NK-92 treated with Interleukin-12 subunit alpha and Interleukin-12 subunit beta, amount 100 ng/mL, for 24 hours (cell line): ENCODE results near the gene PDZD4.
A peak's percentile ranks its signal among the peaks of the same experiment; 100 is the strongest.

ENCODE experiments used
- DNase-seq: peaks from one replicate; lab custom pipeline; 2025; lab: John Stamatoyannopoulos, UW

The PDZD4 gene

DNA sequence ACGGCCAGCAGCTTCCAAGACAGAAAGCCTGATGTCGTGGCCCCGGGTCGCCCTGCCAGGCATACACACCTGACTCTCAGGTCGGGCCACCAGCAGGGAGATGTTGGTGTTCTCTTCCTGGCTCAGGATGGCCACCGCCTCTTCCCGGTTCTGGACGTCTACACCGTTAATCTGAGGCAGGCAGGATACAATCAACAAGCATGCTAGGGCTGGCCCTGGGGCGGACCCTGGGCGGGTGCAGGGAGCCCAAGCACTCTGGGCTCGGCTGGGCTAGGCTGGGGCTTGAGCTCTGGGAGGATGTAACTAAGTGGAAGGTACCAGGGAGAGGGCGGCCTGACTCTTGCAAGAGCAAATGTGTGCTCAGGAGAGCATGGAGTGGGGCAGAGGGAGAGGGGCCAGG is 24.9 kb downstream of the PDZD4 start:
- no peak for DNase-seq

- DNase-seq: no peak
These were observed 25.7 kb downstream of the PDZD4 start for GRCh38 chrX:153804621-153805020.

GRCh38 chrX:153804100-153804595 is 26.2 kb downstream of the PDZD4 start:
- DNase-seq: no peak

GRCh38 chrX:153803211-153804099 is 26.9 kb downstream of the PDZD4 start:
- DNase-seq: no peak

DNA sequence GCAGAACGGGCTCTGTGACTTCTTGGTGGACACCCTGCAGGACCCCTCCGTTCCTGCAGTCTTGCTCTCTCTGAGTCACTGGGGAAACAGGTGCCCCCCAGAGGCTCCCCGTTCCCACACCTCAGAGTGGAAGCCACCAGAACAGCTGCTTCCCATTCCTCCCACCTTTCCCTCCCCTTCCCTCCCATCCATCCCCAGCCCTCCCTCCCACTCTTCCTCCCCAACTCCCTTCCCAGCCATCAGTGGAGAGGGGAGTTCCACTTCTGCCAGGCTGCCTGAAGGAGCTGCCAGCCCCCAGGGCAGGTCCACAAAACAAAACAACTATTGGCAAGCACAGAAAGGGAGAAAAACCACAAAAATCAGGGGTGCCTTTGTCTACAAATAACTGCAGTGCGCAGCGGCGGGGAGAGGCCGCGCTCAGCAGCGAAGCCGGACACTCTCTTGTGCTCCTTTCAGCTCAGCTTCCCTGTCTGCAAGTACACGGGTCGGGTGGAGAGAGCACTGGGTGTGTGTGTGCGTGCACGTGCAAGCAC is 27.8 kb downstream of the PDZD4 start:
- DNase-seq: no peak

DNA sequence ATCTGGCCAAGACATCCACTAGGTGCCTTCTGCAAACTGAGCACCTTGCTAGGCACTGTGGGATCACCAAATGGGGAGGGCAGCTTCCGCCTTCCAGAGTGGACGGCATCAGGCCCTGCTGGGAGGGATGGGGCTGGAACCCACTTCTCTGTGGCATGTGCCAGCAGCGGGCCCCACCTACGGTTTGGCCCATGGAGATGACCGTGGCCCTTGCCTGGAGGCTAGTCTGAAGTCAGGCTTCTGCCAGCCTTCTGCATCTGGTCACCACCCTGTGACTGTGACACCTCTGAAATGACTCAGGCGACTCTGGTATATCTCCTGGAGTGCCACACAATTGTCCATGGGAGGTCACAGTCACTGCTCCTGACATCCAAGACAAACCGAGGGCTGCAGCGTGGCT is 28.7 kb downstream of the PDZD4 start:
- no peak for DNase-seq

- no peak for DNase-seq
These were observed 29.6 kb downstream of the PDZD4 start for GRCh38 chrX:153800746-153801145.

- no peak for DNase-seq
These were observed 30.1 kb downstream of the PDZD4 start for GRCh38 chrX:153800177-153800722.

DNA sequence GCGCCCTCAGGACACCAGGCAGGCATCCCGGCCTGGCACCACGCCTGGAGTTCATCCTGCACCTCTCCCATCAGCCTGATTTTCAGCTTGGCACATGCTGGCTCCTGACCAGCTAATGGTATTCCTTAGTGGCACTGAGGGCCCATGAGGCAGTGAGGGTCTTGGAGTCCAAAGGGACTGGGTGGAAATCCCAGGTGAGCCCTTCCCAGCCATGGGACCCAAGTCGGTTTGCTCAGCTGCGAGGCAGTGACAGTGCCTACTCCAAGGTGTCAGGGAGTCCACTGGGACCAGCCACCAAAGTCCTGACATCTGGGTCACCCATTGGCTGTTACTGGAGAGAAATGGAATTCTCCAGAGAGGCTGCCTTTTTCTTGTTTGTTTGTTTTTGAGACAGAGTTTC is 31.0 kb downstream of the PDZD4 start:
- no peak for DNase-seq

DNA sequence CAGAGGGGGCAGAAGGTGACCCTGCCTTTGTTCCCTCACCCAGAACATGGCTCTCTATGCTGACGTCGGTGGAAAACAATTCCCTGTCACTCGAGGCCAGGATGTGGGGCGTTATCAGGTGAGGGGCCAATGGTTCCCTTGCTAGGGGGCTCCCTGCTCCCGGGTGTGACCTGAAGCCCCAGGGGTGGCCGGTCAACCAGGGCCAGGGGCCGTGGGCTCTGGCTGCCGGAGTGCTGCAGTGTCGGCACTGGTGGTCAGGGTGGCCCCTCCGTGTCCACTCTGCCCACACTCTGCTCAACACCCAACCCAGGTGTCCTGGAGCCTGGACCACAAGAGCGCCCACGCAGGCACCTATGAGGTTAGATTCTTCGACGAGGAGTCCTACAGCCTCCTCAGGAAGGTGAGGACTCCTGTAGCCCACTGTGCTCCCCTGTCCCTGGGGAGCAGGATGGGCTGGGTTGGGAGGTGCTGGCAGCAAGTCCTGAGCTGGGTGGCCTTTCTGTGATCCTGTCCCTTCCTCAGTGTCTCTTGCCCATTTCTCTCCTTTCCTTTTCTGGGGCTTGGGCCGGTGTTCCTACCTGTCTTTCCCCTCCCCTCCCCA is 32.8 kb downstream of the PDZD4 start:
- DNase-seq: no peak

- no peak for DNase-seq
These were observed 35.2 kb downstream of the PDZD4 start for GRCh38 chrX:153794897-153795816.

DNA sequence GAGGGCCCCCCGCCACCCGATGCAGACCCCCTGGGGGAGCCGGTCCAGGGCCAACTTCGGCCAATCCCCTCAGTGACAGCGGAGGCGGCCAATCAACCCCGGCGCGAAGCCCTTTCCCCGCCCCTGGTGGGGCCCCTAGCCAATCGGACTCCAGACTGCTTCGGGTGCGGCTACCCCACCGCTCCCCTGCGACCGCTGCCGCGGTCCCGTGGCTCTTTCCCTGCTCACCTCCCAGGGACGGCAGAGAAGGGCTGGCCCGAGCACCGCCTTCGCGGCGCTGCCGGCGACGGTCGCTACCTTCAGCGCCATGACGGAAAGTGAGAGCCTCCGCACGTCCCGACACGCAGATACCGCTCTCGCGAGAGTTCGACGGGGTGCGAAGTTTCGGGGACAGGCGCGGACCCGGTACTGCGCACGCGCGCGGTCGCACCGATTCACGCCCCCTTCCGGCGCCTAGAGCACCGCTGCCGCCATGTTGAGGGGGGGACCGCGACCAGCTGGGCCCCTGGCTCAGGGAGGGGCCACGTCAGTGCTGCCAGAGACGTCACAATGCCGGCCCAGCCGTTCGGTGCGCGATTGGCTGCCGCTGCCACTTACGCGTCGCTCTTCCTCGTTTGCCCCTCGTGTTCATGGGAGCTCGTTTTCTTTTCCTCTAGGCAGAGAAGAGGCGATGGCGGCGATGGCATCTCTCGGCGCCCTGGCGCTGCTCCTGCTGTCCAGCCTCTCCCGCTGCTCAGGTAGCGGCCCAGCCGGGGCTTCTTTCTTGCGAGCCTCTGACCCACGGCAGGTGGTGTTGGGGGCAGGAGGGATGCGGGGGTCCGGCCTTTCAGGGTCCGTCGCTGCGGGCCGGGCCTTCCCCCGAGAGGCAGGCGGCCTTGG is 36.1 kb downstream of the PDZD4 start, which contains the start of the genes IDH3G and SSR4:
TSS of gene IDH3G (minus strand) at position 358 of the 879 bp plus-strand sequence. CDS start at position 309, 49 bp downstream.
TSS of gene SSR4 (plus strand) at position 651 of the 879 bp plus-strand sequence. CDS start at position 671, 20 bp downstream.
- peak; percentile 85 for DNase-seq

GRCh38 chrX:153793291-153793690 is 37.1 kb downstream of the PDZD4 start:
- DNase-seq: no peak

GRCh38 chrX:153792368-153792767 is 38.0 kb downstream of the PDZD4 start:
- DNase-seq: no peak

DNA sequence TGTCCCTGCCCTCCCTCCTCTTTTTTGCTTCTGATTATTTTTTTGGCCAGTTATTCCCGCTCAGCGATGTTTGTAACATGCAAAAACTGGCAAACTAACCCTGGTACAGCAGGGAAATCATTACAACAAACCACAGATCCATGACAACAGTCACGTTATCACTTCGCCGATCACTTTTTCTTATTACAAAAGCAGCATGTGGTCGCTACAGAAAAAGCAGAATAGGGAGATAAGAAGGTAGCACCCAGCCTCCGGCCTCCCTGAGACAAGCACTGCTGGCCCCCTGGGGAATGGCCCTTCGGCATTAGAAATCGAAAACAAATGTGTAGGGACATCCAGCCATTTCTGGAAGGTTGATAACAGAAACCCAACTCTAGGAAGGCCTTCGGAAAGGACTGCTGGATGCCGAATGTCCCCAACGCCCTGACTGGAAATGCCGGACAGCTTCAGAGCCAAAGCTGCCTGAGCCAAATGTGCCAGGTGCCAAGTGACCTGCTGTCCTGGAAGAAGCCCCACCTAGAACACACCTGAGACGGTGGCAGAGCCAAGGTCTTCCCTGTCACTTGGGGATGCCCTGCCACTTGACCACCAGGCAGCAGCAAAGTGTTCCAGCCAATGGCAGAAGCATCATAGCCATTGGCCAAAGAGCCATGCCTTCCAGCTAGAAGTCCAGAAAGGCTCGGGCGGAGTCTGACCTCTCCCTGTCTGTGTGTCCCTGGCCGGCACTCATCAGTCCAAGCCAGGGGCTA is 39.1 kb downstream of the PDZD4 start:
- DNase-seq: no peak

GRCh38 chrX:153789654-153790053 is 40.7 kb downstream of the PDZD4 start:
- DNase-seq: no peak

DNA sequence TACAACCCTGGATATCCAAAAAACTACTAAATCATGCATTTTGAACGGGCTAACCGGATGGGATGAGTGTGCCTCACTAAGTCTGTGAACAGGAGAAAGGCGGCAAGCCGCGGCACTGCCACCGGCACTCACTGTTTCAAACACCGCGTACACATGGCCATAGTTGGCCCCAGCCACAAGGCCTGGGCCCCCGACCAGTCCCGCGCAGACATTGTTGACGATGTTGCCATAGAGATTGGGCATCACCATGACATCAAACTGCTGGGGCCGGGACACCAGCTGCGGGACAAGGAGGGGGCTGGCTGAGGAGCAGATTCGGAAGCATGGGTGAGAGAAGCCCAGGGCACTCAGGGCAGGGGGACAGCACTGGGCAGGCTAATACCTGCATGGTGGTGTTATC is 43.7 kb downstream of the PDZD4 start:
- DNase-seq: no peak

DNA sequence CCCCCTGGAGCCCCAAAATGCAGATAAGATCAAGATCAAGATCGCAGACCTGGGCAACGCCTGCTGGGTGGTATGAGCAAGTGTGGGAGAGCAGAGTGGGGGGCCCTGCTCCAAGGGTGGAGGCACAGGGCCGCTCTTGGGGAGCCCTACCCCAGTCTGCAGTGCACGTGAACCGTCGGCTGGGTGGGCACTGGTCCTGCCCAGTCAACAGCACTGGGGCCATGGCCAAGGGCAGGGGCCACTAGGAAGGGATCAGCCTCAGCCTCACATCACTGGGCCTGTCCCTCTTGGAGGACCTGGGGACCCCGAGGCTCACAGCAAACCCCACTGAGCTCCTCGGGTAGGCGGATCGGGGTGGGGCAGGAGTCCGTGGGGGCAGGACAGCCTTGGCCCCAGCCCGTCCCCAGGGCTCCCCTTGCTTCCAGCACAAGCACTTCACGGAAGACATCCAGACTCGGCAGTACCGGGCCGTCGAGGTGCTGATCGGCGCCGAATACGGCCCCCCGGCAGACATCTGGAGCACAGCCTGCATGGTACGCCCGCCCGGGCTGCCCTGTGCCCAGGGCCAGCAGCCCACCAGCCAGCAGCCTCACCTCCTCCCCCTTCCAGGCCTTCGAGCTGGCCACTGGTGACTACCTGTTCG is 45.9 kb downstream of the PDZD4 start:
- DNase-seq: no peak

DNA sequence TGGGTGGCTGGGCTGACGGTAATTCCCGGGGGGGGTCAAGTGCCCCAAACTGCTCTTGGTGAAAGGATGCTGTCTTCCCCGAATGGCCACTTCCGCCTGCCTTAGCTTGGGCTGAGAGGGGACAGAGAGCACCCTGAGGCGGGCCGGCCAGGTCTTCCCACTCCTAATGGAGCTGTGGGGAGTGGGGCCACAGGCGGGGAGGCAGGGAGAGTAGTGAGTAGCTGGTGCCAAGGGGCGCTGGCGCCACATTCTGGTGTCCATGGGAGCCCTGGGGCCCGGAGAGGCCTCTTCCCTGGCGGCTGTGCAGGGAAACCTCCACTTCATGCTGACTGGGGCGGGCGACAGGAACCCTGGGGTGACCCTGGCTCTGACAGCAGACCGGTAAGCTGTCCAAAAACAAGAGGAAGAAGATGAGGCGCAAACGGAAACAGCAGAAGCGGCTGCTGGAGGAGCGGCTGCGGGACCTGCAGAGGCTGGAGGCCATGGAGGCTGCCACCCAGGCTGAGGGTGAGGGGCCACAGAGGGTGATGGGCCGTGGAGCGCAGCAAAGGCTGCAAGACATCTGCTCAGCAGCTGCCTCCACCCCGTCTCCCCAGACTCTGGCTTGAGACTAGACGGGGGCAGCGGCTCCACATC is 46.8 kb downstream of the PDZD4 start:
- DNase-seq: no peak
